HepG2 (cell line): ENCODE data around the gene SLC35F3. TPM values are rescaled to one million over a fixed set of nuclear protein-coding genes. Genes with fewer than 3 reads are reported as not detected.

Experiments
- AHR ChIP-seq: IDR thresholded peaks from 2 replicates; pipeline ENCODE4 v1.6.1; 2018; ENCODE audit warnings: missing genetic modification reagents, missing compliant biosample characterization
- ATM ChIP-seq: fragments of 450-650 bp; IDR thresholded peaks from 2 replicates; pipeline ENCODE4 v1.7.1; 2017; ENCODE audit warnings: mild to moderate bottlenecking, borderline replicate concordance
- BATF2 ChIP-seq: sonication (generic); formaldehyde crosslinking; IDR thresholded peaks from 2 replicates; pipeline ENCODE4 v1.8.0; 2022; ENCODE audit warnings: mild to moderate bottlenecking, missing genetic modification reagents, moderate library complexity
- BCL6 ChIP-seq: IDR thresholded peaks from 2 replicates; pipeline ENCODE4 v1.6.1; 2016; ENCODE audit warnings: missing genetic modification reagents, missing compliant biosample characterization
- CBFB ChIP-seq: sonication (generic); formaldehyde crosslinking; IDR thresholded peaks from 2 replicates; pipeline ENCODE4 v1.4.0; 2020; ENCODE audit warnings: missing genetic modification reagents
- ELF4 ChIP-seq: sonication (generic); formaldehyde crosslinking; IDR thresholded peaks from 2 replicates; pipeline ENCODE4 v1.5.0; 2020; ENCODE audit warnings: missing genetic modification reagents, mild to moderate bottlenecking, moderate library complexity, borderline replicate concordance
- FOXA1 ChIP-seq, 2 experiments: fragments of 450-650 bp in 1 of 2; sonication (generic) in 1 of 2; formaldehyde crosslinking in 1 of 2; IDR thresholded peaks; 2 replicates each; pipeline versions ENCODE4 v1.4.0 to v1.6.1; 2016 to 2020; ENCODE audit warnings: missing genetic modification reagents in 1 of 2
- IRF9 ChIP-seq: sonication (generic); formaldehyde crosslinking; IDR thresholded peaks from 2 replicates; pipeline ENCODE4 v1.8.0; 2022; ENCODE audit warnings: missing genetic modification reagents, mild to moderate bottlenecking, borderline replicate concordance
- KAT2B ChIP-seq: fragments of 150-350 bp; IDR thresholded peaks from 2 replicates; pipeline ENCODE4 v1.6.1; 2014; ENCODE audit warnings: low read depth, low read length, borderline replicate concordance
- MYC ChIP-seq: sonication (generic); formaldehyde crosslinking; IDR thresholded peaks from 2 replicates; pipeline ENCODE4 v1.9.0; 2021; ENCODE audit warnings: missing genetic modification reagents, borderline replicate concordance
- MYNN ChIP-seq: sonication (generic); formaldehyde crosslinking; IDR thresholded peaks from 2 replicates; pipeline ENCODE4 v1.4.0; 2020; ENCODE audit warnings: mild to moderate bottlenecking, low read depth, missing genetic modification reagents
- NAIF1 ChIP-seq: sonication (generic); formaldehyde crosslinking; IDR thresholded peaks from 2 replicates; pipeline ENCODE4 v1.5.0; 2020; ENCODE audit warnings: mild to moderate bottlenecking, missing genetic modification reagents, borderline replicate concordance
- NFKBIZ ChIP-seq: IDR thresholded peaks from 2 replicates; pipeline ENCODE4 v1.6.1; 2018; ENCODE audit warnings: missing genetic modification reagents, missing compliant biosample characterization
- NR1H2 ChIP-seq: sonication (generic); formaldehyde crosslinking; IDR thresholded peaks from 2 replicates; pipeline ENCODE4 v1.8.1; 2022; ENCODE audit warnings: low read depth, missing genetic modification reagents, borderline replicate concordance
- RAD21 ChIP-seq: fragments of 450-650 bp; formaldehyde crosslinking; IDR thresholded peaks from 2 replicates; pipeline ENCODE4 v1.5.0; 2020; ENCODE audit warnings: mild to moderate bottlenecking
- RFX5 ChIP-seq: IDR thresholded peaks from 2 replicates; pipeline ENCODE4 v1.6.1; 2011; ENCODE audit warnings: low read depth, low read length, improper control_type of control experiment
- STAG1 ChIP-seq: sonication (generic); formaldehyde crosslinking; IDR thresholded peaks from 2 replicates; pipeline ENCODE4 v1.4.0; 2020; ENCODE audit warnings: missing genetic modification reagents
- TCF7 ChIP-seq: sonication (generic); IDR thresholded peaks from 2 replicates; pipeline ENCODE4 v1.6.1; 2016; ENCODE audit warnings: antibody characterized with exemption, low read depth
- TEAD2 ChIP-seq: sonication (generic); formaldehyde crosslinking; IDR thresholded peaks from 2 replicates; pipeline ENCODE4 v1.9.0; 2021; ENCODE audit warnings: missing genetic modification reagents
- ZBTB7B ChIP-seq: sonication (generic); formaldehyde crosslinking; IDR thresholded peaks from 2 replicates; pipeline ENCODE4 v1.4.0; 2020; ENCODE audit warnings: missing genetic modification reagents
- ZMYM3 ChIP-seq: sonication (generic); formaldehyde crosslinking; IDR thresholded peaks from 2 replicates; pipeline ENCODE4 v1.5.1; 2020; ENCODE audit warnings: mild to moderate bottlenecking, missing genetic modification reagents
- ZMYM4 ChIP-seq: sonication (generic); formaldehyde crosslinking; IDR thresholded peaks from 2 replicates; pipeline ENCODE4 v1.8.1; 2023; ENCODE audit warnings: mild to moderate bottlenecking, missing genetic modification reagents
- ZNF687 ChIP-seq: sonication (generic); formaldehyde crosslinking; IDR thresholded peaks from 2 replicates; pipeline ENCODE4 v1.5.1; 2020; ENCODE audit warnings: mild to moderate bottlenecking, missing genetic modification reagents, moderate library complexity
- ZNF784 ChIP-seq: sonication (generic); formaldehyde crosslinking; IDR thresholded peaks from 2 replicates; pipeline ENCODE4 v1.5.1; 2020; ENCODE audit warnings: missing genetic modification reagents, mild to moderate bottlenecking, borderline replicate concordance
- polyA plus RNA-seq, 8 experiments: library from polyadenylated mRNA; depleted of rRNA in 3 of 8; stranded (reverse) in 7 of 8; unstranded in 1 of 8; fragments of >200 nt; fragmentation: Illumina TruSeq in 4 of 8; extraction: Trizol in 4 of 8; gene quantifications; 2 replicates each; pipeline versions ENCODE4 v1.2.1 to v1.2.3, GENCODE V29; 2011 to 2016; ENCODE audit warnings: low read depth in 4 of 8, missing spikeins in 1 of 8, mixed read lengths in 1 of 8; ENCODE audit not compliant: insufficient read depth in 1 of 8
- total RNA-seq, 5 experiments: library from RNA; depleted of rRNA; stranded (reverse); fragments of >200 nt; fragmentation: Illumina TruSeq; extraction: Trizol; gene quantifications; 2 replicates each; pipeline ENCODE4 v1.2.3, GENCODE V29; 2016; ENCODE audit warnings: low read depth in 1 of 5
- TF ChIP-seq, protein P1 (sequence below): IDR thresholded peaks from 2 replicates; pipeline ENCODE4 v1.6.1; 2016; ENCODE audit warnings: missing compliant biosample characterization, missing genetic modification reagents, borderline replicate concordance

SLC35F3 gene
- total and polyA plus RNA-seq, 2 of the 13 experiments (the other 11 are each of a cell fraction or from before 2014, with no cell fraction given): not detected

GRCh38 chr1:234322979-234323378, 418.5 kb downstream of the SLC35F3 start (continued):
- TF ChIP-seq ELF4 (no peak), STAG1 (CRISPR knock-in tag) (peak; percentile 83), KAT2B (no peak), ATM (no peak), RAD21 (CRISPR knock-in tag) (peak; percentile 74), NR1H2 (no peak), BCL6 (CRISPR knock-in tag) (0 out of 2 replicates have a peak, but pooled peaks have one; percentile 14), IRF9 (CRISPR knock-in tag) (0 out of 2 replicates have a peak, but pooled peaks have one; percentile 30), MYNN (CRISPR knock-in tag) (no peak), NFKBIZ (CRISPR knock-in tag) (no peak), ZBTB7B (CRISPR knock-in tag) (no peak), TCF7 (no peak), BATF2 (CRISPR knock-in tag) (no peak), ZMYM4 (CRISPR knock-in tag) (peak; percentile 64; the same call in 1 of the 2 replicates), TEAD2 (CRISPR knock-in tag) (no peak), MYC (CRISPR knock-in tag) (no peak), NAIF1 (CRISPR knock-in tag) (no peak), FOXA1 (IDR thresholded peaks at IDR 0.05) (no peak), FOXA1 (CRISPR knock-in tag; IDR thresholded peaks at IDR 0.05) (no peak), ZNF687 (CRISPR knock-in tag) (peak; percentile 44), ZMYM3 (no peak), AHR (CRISPR knock-in tag) (no peak), CBFB (CRISPR knock-in tag) (no peak), ZNF784 (no peak), RFX5 (no peak)
- TF ChIP-seq, protein P1, sequence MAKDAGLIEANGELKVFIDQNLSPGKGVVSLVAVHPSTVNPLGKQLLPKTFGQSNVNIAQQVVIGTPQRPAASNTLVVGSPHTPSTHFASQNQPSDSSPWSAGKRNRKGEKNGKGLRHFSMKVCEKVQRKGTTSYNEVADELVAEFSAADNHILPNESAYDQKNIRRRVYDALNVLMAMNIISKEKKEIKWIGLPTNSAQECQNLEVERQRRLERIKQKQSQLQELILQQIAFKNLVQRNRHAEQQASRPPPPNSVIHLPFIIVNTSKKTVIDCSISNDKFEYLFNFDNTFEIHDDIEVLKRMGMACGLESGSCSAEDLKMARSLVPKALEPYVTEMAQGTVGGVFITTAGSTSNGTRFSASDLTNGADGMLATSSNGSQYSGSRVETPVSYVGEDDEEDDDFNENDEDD (CRISPR knock-in tag): peak; percentile 13; the same call in 1 of the 2 replicates
